Neuron (in vitro differentiated cells): ENCODE data around the gene DHRS2.
"Not testable (repeated sequence)": the region's sequence is repeated elsewhere in the genome, so short reads cannot be mapped to it uniquely, and the experiment has no call there.

Source experiments
- H2AFZ ChIP-seq: one replicate; pipeline ENCODE4 v1.6.1; 2013; ENCODE audit warnings: low read depth, mild to moderate bottlenecking, inconsistent platforms, low read length, moderate library complexity
- H3K27me3 ChIP-seq: one replicate; pipeline ENCODE4 v1.6.1; 2013; ENCODE audit warnings: low read length; ENCODE audit not compliant: insufficient read depth
- H3K36me3 ChIP-seq: one replicate; pipeline ENCODE4 v1.6.1; 2013; ENCODE audit warnings: low read length; ENCODE audit not compliant: insufficient read depth
- H3K4me1 ChIP-seq: one replicate; pipeline ENCODE4 v1.6.1; 2013; ENCODE audit warnings: low read length; ENCODE audit not compliant: insufficient read depth
- H3K4me3 ChIP-seq: 2 replicates; pipeline ENCODE4 v1.5.1; 2013; ENCODE audit warnings: mild to moderate bottlenecking, low read length, moderate library complexity
- H3K9me3 ChIP-seq: one replicate; pipeline ENCODE4 v1.6.1; 2013; ENCODE audit warnings: low read length

Gene DHRS2

GRCh38 chr14:23604675-23605170, 31.4 kb upstream of the DHRS2 start:
- no peaks in the 10 kb centered on the region for H3K9me3 ChIP-seq

GRCh38 chr14:23605931-23606585, 30.1 kb upstream of the DHRS2 start:
- no peaks in the 10 kb centered on the region for H3K36me3 ChIP-seq
- no peaks in the 10 kb centered on the region for H3K4me1 ChIP-seq
- no peak overlapping the region for H2AFZ ChIP-seq
- no peaks in the 10 kb centered on the region for H3K9me3 ChIP-seq
- no peak overlapping the region for H3K4me3 ChIP-seq
- H3K27me3 ChIP-seq = peaks cover 14% of the 10 kb centered on the region

More at GRCh38 chr14:23604675-23605170, 31.4 kb upstream of the DHRS2 start:
- peaks cover 14% of the 10 kb centered on the region for H3K27me3 ChIP-seq
- no peak overlapping the region for H2AFZ ChIP-seq
- no peaks in the 10 kb centered on the region for H3K36me3 ChIP-seq
- no peaks in the 10 kb centered on the region for H3K4me1 ChIP-seq
- H3K4me3 ChIP-seq = no peak overlapping the region

DNA sequence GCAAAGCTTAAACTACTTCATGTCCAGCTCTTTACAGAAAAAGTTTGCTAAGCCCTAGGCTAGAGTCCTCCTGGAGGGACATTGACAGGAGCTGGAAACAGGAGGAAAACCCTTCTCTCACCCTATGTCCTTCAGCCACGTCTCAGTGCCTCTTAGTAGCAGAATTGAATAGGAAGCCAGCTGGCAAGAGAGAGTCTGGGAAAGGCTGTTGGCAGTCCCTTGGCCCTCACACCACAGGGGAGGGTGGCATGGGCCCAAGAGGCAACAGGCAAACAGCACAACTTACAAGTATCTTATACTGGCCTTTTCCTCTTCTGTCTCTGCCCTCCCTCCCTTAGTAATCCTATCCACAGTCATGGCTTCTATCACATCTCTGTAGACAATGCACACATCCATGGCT, 27.7 kb upstream of the DHRS2 start:
- Histone ChIP-seq H3K36me3 (no peaks in the 10 kb centered on the region), H3K27me3 (peaks cover 21% of the 10 kb centered on the region), H2AFZ (no peak overlapping the region), H3K4me3 (no peak overlapping the region), H3K4me1 (no peaks in the 10 kb centered on the region), H3K9me3 (no peaks in the 10 kb centered on the region)

- Histone ChIP-seq H3K36me3 (no peaks in the 10 kb centered on the region), H2AFZ (no peak overlapping the region), H3K4me3 (no peak overlapping the region), H3K4me1 (no peaks in the 10 kb centered on the region), H3K27me3 (peaks cover 22% of the 10 kb centered on the region), H3K9me3 (no peaks in the 10 kb centered on the region)
Observed at GRCh38 chr14:23609001-23609400, 27.2 kb upstream of the DHRS2 start.

DNA sequence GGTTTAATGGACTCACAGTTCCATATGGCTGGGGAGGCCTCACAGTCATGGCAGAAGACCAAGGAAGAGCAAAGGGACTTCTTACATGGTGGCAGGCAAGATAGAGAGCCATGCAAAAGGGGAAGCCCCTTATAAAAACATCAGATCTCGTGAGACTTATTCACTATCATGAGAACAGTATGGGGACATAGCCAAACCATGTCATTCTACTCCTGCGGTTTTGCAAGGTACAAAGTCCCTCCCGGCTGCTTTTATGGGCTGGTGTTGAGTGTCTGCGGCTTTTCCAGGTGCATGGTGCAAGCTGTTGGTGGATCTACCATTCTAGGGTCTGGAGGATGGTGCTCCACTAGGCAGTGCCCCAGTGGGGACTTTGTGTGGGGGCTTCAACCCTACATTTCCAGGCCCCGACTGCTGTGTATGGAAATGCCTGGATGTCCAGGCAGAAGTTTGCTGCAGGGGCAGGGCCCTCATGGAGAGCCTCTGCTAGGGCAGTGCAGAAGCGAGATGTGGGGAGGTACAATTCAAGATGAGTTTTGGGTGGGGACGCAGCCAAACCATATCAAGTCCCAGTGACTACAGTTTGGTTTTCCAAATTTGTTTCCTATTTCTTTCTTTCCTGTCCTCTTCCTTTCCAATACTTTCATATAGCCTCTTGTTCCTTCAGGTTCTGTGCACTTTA, 26.6 kb upstream of the DHRS2 start:
- H3K4me3 ChIP-seq, H3K9me3 ChIP-seq, H3K36me3 ChIP-seq, H2AFZ ChIP-seq, H3K4me1 ChIP-seq: not testable (repeated sequence)
- peaks cover 22% of the 10 kb centered on the region for H3K27me3 ChIP-seq

GRCh38 chr14:23610090-23610814, 25.9 kb upstream of the DHRS2 start:
- Histone ChIP-seq H2AFZ (no peak overlapping the region), H3K4me1 (no peaks in the 10 kb centered on the region), H3K27me3 (peaks cover 22% of the 10 kb centered on the region), H3K4me3 (no peak overlapping the region), H3K36me3 (no peaks in the 10 kb centered on the region), H3K9me3 (no peaks in the 10 kb centered on the region)

- H2AFZ ChIP-seq = no peak overlapping the region
- no peaks in the 10 kb centered on the region for H3K9me3 ChIP-seq
- peaks cover 19% of the 10 kb centered on the region for H3K27me3 ChIP-seq
- H3K4me3 ChIP-seq = no peak overlapping the region
- H3K36me3 ChIP-seq = no peaks in the 10 kb centered on the region
- H3K4me1 ChIP-seq = no peaks in the 10 kb centered on the region
Observed at GRCh38 chr14:23610815-23611289, 25.3 kb upstream of the DHRS2 start.

- Histone ChIP-seq H3K4me3 (no peak overlapping the region), H3K36me3 (no peaks in the 10 kb centered on the region), H3K4me1 (no peaks in the 10 kb centered on the region), H3K27me3 (peaks cover 12% of the 10 kb centered on the region), H2AFZ (no peak overlapping the region), H3K9me3 (no peaks in the 10 kb centered on the region)
Observed at GRCh38 chr14:23612354-23612732, 23.8 kb upstream of the DHRS2 start.

DNA sequence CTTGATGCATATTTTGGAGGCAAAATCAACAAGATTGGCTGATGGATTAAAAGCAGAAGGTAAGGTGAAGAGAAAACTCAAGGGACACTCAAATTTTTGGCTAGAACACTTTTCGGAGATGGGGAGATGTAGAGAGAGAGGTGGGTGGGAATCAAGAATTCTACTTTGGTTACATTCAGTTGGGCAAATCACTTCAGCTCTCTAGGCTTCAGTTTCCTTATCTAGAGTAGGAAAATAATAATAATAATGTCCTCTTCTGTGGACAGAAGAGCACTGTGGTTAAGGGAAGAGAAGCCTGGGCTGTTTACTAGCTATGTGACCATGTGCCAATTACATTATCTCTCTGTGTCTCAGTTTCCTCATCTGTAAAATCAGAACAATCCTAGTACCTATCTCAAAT, 23.4 kb upstream of the DHRS2 start:
- Histone ChIP-seq H2AFZ (no peak overlapping the region), H3K9me3 (no peaks in the 10 kb centered on the region), H3K36me3 (no peaks in the 10 kb centered on the region), H3K27me3 (peaks cover 12% of the 10 kb centered on the region), H3K4me3 (no peak overlapping the region), H3K4me1 (no peaks in the 10 kb centered on the region)

DNA sequence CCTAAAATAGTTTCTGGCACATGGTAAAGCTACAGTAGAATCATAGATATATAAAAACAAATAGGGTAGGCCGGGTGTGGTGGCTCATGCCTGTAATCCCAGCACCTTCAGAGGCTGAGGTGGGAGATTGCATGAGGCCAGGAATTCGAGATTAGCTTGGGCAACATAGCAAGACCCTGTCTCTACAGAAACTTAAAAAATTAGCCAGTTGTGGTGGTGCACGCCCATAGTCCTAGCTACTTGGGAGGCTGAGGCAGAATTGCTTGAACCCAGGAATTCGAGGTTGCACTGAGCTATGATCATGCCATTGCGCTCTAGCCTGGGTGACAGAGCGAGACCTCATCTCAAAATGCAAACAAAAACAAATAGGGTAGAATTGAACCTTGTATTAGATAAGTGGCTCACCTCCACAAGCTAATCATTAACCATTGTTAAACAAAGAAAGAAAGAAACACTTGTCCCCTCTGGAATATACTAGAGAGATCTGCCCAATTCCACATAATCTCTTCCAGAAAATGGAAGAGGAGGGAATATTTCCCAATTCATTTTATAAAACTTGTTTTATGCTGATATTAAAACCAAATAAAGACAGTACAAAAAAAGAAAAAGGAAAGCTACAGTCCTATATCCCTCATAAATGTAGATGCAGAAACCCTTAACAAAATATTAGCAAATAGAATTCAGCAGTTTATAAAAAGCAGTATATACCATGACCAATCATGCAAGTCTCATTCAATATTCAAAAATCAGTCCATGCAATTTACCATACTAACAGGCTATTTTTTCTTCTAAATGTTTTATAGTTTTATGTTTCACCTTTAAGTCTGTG, 22.7 kb upstream of the DHRS2 start:
- Histone ChIP-seq H2AFZ (no peak overlapping the region), H3K4me3 (no peak overlapping the region), H3K4me1 (no peaks in the 10 kb centered on the region), H3K27me3 (peaks cover 15% of the 10 kb centered on the region), H3K36me3 (no peaks in the 10 kb centered on the region), H3K9me3 (no peaks in the 10 kb centered on the region)

- H3K9me3 ChIP-seq = no peaks in the 10 kb centered on the region
- H3K4me3 ChIP-seq = no peak overlapping the region
- H3K27me3 ChIP-seq = peaks cover 11% of the 10 kb centered on the region
- H3K36me3 ChIP-seq = no peaks in the 10 kb centered on the region
- H2AFZ ChIP-seq = no peak overlapping the region
- H3K4me1 ChIP-seq = no peaks in the 10 kb centered on the region
Observed at GRCh38 chr14:23614395-23614828, 21.8 kb upstream of the DHRS2 start.

DNA sequence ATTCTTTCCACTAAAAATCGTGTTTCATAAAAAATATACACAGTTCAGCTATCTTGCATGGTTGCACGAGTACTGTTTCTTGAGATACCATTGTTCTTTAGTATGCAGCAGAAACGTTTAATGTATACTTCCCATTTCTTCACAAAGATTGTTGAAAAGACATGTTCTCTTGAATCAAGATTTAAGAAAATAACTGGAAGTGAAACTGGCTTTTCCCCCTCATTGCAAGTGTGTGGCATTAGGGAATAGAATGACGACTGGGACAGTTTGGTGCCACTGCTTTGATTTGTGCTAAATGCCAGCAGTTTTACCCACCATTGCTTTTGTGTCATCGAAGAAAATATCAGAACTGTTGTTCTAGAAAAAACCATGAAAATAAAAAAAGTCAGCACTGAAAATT, 20.3 kb upstream of the DHRS2 start:
- Histone ChIP-seq H3K36me3 (no peaks in the 10 kb centered on the region), H3K27me3 (peaks cover 11% of the 10 kb centered on the region), H2AFZ (no peak overlapping the region), H3K4me1 (no peaks in the 10 kb centered on the region), H3K4me3 (no peak overlapping the region), H3K9me3 (no peaks in the 10 kb centered on the region)
